Amniotic epithelial cell (primary cell): Measurements from ENCODE around the gene CERS6.

Experiments
- DNase-seq: peaks from one replicate; pipeline ENCODE4 v3.0.0-alpha.2; 2010; ENCODE audit warnings: low read depth

The CERS6 gene

GRCh38 chr2:168702579-168702978, 246.5 kb downstream of the CERS6 start:
- no peak for DNase-seq

GRCh38 chr2:168703926-168704325, 247.9 kb downstream of the CERS6 start:
- no peak for DNase-seq

DNA sequence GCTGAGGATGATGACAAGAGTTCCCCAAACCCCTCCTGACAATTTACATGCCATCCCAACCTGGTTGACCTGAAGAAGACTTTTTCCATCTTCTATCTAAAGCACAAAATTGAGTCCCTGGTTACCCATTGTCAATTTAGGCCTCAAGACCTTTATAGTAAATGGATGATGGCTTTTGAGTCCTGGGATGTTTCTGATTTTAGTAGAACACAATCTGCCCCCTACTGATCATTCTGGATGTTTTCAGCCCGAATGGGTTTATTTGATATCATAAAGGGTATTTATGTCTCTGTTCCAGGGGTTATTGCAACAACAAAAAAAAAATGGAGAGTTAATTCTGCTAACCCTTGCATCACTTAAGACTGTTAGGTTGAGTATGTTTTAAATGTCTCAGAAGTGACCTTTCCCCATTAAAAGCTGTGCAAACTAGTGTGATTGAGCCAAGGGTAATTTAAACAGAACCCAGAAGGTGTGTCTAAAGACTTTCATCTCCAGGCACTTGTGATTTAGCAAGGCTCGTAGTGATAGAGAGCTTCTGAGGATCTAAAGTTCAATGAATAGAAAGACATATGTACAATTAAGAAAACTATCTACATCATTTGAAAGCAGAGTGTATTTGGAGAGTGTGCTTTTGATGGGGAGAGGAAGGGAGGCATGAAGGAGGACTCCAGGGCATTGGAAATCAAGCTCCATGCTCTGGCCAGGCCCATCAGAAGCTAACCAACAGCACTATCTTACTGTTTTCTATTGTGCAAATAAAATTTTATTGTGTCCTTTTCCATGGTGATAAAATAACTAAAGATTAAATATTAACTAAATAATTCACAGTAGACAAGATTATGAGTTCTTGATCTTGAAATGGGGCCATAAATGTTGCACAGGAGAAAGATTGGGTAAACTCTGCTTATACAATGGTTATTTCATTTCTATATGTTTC, 249.7 kb downstream of the CERS6 start:
- DNase-seq: peak; percentile 55

DNA sequence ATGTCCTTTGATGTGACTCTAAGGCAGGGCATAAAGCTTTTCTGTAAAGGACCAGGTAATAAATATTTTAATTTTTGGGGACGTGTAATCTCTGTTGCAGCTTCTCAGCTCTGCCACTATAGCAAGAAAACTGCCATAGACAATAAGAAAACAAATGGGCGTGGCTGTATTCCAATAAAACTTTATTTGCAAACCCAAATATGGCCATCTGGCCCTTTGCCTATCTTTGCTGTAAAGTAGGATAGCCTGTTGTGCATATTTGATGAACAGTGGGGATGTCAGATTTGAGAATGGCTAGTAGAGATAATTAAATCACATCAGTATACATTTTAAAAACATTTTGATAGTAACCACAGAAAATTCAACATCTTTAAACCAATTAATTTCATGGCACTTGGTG, 250.7 kb downstream of the CERS6 start:
- DNase-seq: no peak

DNA sequence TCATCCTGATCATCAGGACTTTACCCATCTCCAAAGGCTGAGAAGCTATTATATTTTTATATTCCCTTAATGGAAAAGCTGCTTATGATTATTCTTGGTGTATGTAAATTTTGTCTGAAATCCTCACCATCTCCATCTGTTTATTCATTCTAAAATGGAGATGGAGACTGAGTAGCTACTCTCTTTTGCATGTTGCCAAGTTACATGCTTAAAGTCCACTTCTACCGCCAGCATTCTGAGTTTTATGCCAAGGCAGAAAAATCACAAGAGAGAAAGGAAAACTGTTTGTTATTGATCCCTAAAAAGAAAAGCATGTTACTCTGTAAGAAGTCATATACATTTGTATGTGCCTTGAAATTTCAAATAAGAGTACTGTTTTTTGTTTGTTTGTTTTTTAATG, 252.0 kb downstream of the CERS6 start:
- no peak for DNase-seq

DNA sequence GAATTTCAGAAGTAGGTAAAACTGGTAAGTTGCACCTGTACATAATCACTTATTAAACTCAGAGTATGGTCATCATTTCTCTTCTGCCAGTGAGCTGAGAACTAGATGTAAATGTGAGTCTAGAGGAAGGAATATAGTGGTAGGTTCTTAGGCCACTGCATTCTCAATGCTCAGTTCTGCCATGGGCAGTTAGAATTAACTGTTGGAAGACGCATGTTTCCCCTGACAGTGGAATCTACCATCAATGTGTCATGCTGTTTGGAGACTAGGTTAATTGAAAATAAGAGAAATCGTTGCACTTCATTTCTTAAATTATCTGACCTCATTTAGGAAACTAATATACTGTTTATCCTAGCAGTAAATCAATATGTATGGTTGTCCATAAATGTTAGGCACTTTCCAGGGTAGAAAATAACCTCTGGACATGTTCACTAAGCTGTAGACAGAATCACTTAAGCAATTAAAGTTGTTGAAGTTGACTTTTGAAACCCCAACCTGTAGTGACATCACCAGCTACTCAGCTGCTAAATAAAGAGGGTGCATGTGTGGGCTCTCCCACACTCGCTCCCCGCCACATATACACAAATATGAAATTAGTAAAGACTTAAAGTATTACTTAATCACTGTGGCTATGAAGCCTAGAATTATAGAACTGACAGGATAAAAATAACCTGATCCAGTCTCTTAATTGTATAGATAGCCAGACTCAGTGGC, 254.8 kb downstream of the CERS6 start:
- DNase-seq: no peak

- DNase-seq: no peak
These were observed 256.0 kb downstream of the CERS6 start for GRCh38 chr2:168712053-168712452.

GRCh38 chr2:168713325-168713724, 257.3 kb downstream of the CERS6 start:
- DNase-seq: peak; percentile 37

- no peak for DNase-seq
These were observed 259.8 kb downstream of the CERS6 start for GRCh38 chr2:168715849-168716248.

GRCh38 chr2:168716839-168717238, 260.8 kb downstream of the CERS6 start:
- DNase-seq: no peak

DNA sequence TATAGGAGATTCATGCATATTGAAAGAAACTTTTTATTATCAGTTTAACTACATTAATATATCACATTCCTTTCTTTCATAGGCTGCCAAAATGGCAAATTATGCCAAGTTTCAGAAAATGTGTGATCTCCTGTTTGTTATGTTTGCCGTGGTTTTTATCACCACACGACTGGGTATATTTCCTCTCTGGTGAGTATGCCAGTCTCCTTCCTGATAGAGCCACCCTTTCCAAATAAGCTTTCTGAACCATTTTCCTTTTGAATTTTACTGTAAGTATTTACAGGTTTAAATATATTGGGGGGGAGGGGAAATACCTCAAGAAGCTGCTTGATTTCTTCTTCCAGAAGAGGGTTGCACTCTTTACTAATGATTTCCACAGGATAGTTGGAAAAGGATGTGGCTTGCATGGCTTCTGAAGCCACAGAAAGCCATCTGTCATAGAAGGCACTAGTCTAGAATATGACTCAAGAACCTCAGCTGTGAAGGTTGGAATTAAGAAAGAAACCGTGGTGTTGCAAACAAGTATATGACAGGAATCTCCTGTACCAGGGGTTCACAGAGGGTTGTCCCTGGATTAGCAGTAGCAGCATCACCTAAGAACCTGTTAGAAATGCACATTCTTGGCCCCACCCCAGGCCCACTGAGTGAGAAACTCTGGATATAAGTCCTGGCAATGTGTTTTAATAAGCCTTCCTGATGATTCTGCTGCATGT, 261.9 kb downstream of the CERS6 start:
- DNase-seq: peak; percentile 53

DNA sequence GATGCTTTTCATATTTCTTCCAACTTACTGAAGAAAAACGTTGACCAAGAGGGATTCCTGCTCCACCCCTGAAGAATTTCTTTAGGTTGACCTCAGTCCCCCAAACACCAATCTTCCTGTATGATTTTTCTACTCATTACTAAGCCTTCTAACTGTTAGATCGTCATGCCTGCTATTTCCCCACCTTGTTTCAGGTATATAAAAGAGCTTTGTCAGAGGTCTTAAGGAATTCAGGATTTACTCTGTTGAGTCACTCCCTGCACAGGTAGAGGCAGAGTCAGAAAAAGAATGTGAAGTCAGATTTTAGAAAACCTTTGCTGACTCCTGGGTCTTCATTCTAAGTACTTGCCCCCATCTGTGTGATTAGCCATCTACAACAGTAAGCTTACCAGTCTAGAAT, 262.6 kb downstream of the CERS6 start:
- no peak for DNase-seq

- DNase-seq: no peak
These were observed 263.4 kb downstream of the CERS6 start for GRCh38 chr2:168719446-168719845.

DNA sequence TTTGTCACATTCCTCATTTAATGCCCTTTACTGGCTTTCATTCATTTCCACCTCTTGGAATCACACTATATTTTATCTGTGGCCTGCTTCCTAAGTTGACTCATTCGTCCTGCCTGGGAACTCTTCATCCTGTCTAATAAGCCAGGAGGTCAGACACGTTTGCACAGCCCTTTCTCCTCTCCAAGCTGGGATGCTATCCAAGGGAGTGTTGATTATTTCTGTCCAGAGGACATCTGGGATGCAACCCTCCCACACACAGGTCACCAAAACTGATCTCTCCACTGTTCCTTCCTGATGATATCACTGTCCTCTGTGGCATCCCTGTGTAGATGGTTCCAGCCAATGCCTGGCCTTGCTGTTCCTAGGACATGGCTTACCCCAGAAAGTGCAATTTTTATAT, 266.5 kb downstream of the CERS6 start:
- peak; percentile 78 for DNase-seq

DNA sequence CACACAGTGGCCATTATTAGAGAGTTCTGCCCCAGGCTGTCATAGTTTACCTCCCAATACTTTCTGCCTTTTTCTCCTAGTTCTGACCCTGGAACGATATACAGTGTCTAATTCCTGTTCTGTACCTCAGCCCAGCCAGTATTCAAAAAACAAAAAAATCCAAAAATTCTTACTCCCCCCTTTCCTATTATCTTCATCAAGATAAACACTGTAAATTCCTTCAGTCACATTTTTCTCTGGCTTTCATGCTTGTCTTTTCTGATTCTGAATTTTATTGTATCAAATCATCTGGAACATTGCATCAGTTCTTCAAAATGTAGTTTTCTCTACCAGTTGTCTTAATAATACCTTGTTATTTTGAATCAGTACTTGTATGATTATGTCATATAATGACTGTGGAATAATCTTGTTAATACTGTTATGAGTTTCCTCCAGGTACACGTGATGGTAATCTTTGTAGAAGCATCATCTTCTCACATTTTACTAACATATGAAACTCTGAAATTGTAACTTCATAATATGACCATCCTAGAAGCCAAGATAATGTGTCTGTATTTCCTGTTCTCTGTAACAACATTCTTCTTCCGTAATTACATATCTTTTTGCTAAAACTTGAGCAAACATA, 267.3 kb downstream of the CERS6 start:
- no peak for DNase-seq

DNA sequence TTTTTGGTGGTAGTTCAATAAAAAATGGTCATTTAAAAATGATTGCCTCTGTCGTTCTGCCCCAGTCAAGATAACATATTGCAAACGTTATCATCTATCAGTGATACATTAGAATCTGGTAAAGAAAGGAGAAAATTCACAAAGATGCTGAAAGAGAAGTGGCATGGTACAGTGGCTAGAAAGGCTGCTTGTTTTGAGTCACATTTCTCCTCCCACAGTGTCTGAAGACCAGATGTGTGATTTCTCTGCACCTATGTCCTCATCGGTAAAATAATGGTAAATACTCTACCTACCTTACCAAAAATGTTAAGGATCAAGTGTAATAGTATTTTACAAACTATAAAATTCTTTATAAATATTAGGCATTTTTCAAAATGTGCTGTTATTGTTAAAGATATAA, 270.3 kb downstream of the CERS6 start:
- no peak for DNase-seq

DNA sequence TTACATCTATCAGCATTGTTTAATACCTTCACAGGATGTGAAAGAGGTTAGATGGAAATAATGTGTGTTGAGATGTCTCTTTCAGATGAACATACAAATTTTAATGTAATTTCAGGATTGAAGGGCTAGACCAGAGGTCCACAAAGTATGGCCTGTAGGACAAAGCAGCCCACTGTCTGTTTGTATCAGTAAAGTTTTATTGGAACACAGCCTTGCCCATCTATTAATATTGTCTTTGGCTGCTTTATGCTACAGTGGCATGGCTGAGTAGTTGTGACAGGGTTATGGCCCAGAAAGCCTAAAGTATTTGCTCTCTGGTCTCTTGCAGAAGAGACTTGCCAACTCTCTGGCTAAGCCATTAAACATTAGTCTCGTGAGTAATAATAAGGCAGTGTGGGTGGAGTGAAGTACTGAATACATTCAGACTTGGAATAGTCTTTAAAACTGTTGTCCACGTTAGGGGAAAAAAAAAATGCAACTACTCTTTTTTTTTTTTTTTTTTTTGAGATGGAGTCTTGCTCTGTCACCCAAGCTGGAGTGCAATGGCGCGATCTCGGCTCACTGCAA, 271.9 kb downstream of the CERS6 start:
- no peak for DNase-seq

- no peak for DNase-seq
These were observed 273.4 kb downstream of the CERS6 start for GRCh38 chr2:168729455-168729854.

GRCh38 chr2:168730344-168730743, 274.3 kb downstream of the CERS6 start:
- DNase-seq: no peak

- DNase-seq: no peak
These were observed 274.9 kb downstream of the CERS6 start for GRCh38 chr2:168731002-168731401.

DNA sequence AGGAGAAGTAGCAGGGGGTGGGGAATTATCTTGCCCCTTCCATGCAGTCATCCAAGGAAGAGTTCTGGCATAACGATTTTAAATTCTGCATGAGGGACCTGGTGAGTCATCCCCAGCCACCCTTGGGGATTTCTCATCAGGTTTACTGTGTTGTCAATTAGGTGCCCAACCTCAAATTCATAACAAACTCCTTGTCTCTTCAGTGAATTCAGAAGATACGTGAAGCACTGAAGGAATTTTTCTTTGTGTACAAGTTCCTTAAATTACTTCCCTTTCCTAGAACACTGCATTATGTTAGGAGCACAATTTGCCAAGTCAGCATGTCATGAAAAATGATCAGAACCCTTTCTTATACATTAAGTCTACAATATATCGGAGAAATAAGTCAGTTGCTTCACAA, 275.5 kb downstream of the CERS6 start:
- no peak for DNase-seq

DNA sequence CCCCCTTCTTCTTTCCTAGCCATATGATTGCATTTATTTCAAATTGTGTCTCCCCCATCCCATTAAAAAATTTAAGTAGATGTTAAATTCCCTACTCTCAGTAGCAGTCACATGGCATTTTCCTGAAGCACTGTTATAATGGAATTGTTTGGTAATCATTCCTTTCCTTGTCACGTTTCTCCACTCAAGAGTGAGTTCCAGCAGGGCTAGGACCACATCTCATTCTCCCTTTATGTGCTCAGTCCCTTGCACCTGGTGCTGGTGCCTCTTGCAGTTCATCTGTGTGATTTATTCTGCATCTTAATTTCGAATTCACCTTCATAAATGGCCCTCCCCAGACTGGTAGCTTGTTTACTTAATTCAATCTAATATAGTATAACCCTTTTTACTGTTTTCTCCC, 276.0 kb downstream of the CERS6 start:
- no peak for DNase-seq
